GM06990 (cell line): ENCODE data around the gene IGFALS.
A peak's percentile ranks its signal among the peaks of the same experiment; 100 is the strongest.

ENCODE experiments used
- DNase-seq: peaks from one replicate; pipeline ENCODE4 v3.0.0-alpha.2; 2011; ENCODE audit not compliant: insufficient read length; ENCODE audit errors: extremely low read depth
- H3K27me3 ChIP-seq: replicated peaks from 2 replicates; pipeline ENCODE4 v1.6.0; 2011; ENCODE audit warnings: low read length; ENCODE audit not compliant: control insufficient read depth, insufficient read depth
- H3K36me3 ChIP-seq: 2 replicates; pipeline ENCODE4 v1.5.1; 2011; ENCODE audit warnings: low read length; ENCODE audit not compliant: control insufficient read depth, insufficient read depth
- H3K4me3 ChIP-seq: replicated peaks from 2 replicates; pipeline ENCODE4 v1.5.1; 2011; ENCODE audit warnings: low read depth, mild to moderate bottlenecking, control low read depth, low read length
- CTCF ChIP-seq: IDR thresholded peaks from 2 replicates; pipeline ENCODE4 v1.5.1; 2011; ENCODE audit warnings: low read length, control low read depth, mild to moderate bottlenecking, inconsistent platforms; ENCODE audit not compliant: insufficient read depth, poor library complexity, severe bottlenecking

Gene IGFALS

GRCh38 chr16:1792836-1793577, 498 bp downstream of the IGFALS start:
- DNase-seq = no peak
- peaks cover 8% of the 10 kb centered on the region for H3K36me3 ChIP-seq
- H3K4me3 ChIP-seq = no peak overlapping the region
- no peak for TF ChIP-seq CTCF
- no peaks in the 10 kb centered on the region for H3K27me3 ChIP-seq

GRCh38 chr16:1791943-1792812, 1.3 kb downstream of the IGFALS start:
- DNase-seq = peak; percentile 15
- H3K4me3 ChIP-seq = no peak overlapping the region
- TF ChIP-seq CTCF = no peak
- H3K36me3 ChIP-seq = peaks cover 8% of the 10 kb centered on the region
- H3K27me3 ChIP-seq = no peaks in the 10 kb centered on the region

- Histone ChIP-seq H3K4me3 (no peak overlapping the region), H3K27me3 (no peaks in the 10 kb centered on the region), H3K36me3 (peaks cover 13% of the 10 kb centered on the region)
- no peak for TF ChIP-seq CTCF
- peak; percentile 21 for DNase-seq
Observed at GRCh38 chr16:1791256-1791942, 2.1 kb downstream of the IGFALS start.

GRCh38 chr16:1790611-1791255, 2.8 kb downstream of the IGFALS start:
- Histone ChIP-seq H3K4me3 (no peak overlapping the region), H3K27me3 (no peaks in the 10 kb centered on the region), H3K36me3 (peaks cover 13% of the 10 kb centered on the region)
- peak; percentile 19 for DNase-seq
- no peak for TF ChIP-seq CTCF

GRCh38 chr16:1790261-1790610, 3.3 kb downstream of the IGFALS start:
- TF ChIP-seq CTCF = no peak
- H3K4me3 ChIP-seq = no peak overlapping the region
- no peaks in the 10 kb centered on the region for H3K27me3 ChIP-seq
- DNase-seq = no peak
- H3K36me3 ChIP-seq = peaks cover 13% of the 10 kb centered on the region
